H9 (cell line): ENCODE measurements around the gene TTC7B. TPM values are rescaled to one million over a fixed set of nuclear protein-coding genes. Genes with fewer than 3 reads are reported as not detected.

Experiments
- DNase-seq: peaks from one replicate; pipeline ENCODE4 v3.0.0-alpha.2; 2017
- H2AFZ ChIP-seq: one replicate; pipeline ENCODE4 v1.6.1; 2013; ENCODE audit warnings: mild to moderate bottlenecking, low read length, control low read depth, moderate library complexity
- H2AK5ac ChIP-seq: 2 replicates; pipeline ENCODE4 v1.6.1; 2013; ENCODE audit warnings: low read length, control low read depth, mixed read lengths; ENCODE audit not compliant: insufficient read length
- H2BK120ac ChIP-seq: one replicate; pipeline ENCODE4 v1.6.1; 2013; ENCODE audit warnings: low read depth, mild to moderate bottlenecking, low read length, control low read depth, inconsistent platforms; ENCODE audit not compliant: poor library complexity, severe bottlenecking
- H2BK12ac ChIP-seq: 2 replicates; pipeline ENCODE4 v1.6.1; 2013; ENCODE audit warnings: low read length, control low read depth, mixed read lengths, low read depth; ENCODE audit not compliant: insufficient read length
- H2BK15ac ChIP-seq: 2 replicates; pipeline ENCODE4 v1.6.1; 2013; ENCODE audit warnings: low read depth, low read length, control low read depth
- H2BK20ac ChIP-seq: one replicate; pipeline ENCODE4 v1.6.1; 2013; ENCODE audit warnings: low read depth, mild to moderate bottlenecking, low read length, control low read depth, inconsistent platforms; ENCODE audit not compliant: poor library complexity, severe bottlenecking
- H2BK5ac ChIP-seq: 2 replicates; pipeline ENCODE4 v1.6.1; 2013; ENCODE audit warnings: low read length, control low read depth, mixed read lengths; ENCODE audit not compliant: insufficient read length
- H3K14ac ChIP-seq: 2 replicates; pipeline ENCODE4 v1.6.1; 2013; ENCODE audit warnings: low read length, control low read depth; ENCODE audit not compliant: insufficient read depth
- H3K18ac ChIP-seq: 2 replicates; pipeline ENCODE4 v1.6.1; 2013; ENCODE audit warnings: low read depth, mild to moderate bottlenecking, mixed read lengths, low read length, control low read depth; ENCODE audit not compliant: insufficient read length
- H3K23ac ChIP-seq: 2 replicates; pipeline ENCODE4 v1.6.1; 2013; ENCODE audit warnings: low read length, control low read depth, mixed read lengths, low read depth; ENCODE audit not compliant: insufficient read length
- H3K23me2 ChIP-seq: 2 replicates; pipeline ENCODE4 v1.6.1; 2013; ENCODE audit warnings: low read depth, mild to moderate bottlenecking, mixed read lengths, low read length, control low read depth; ENCODE audit not compliant: insufficient read length, poor library complexity, severe bottlenecking
- H3K27ac ChIP-seq: 2 replicates; pipeline ENCODE4 v1.5.1; 2013; ENCODE audit warnings: low read length, control low read depth, mixed read lengths, low read depth; ENCODE audit not compliant: insufficient read length
- H3K27me3 ChIP-seq: 2 replicates; pipeline ENCODE4 v1.6.1; 2013; ENCODE audit warnings: low read length, control low read depth, inconsistent platforms; ENCODE audit not compliant: insufficient read depth
- H3K4ac ChIP-seq: 2 replicates; pipeline ENCODE4 v1.6.1; 2013; ENCODE audit warnings: low read depth, mild to moderate bottlenecking, control low read depth, inconsistent platforms, low read length, moderate library complexity
- H3K4me1 ChIP-seq: 2 replicates; pipeline ENCODE4 v1.6.1; 2013; ENCODE audit warnings: low read length, control low read depth, inconsistent platforms; ENCODE audit not compliant: insufficient read depth
- H3K4me2 ChIP-seq: 2 replicates; pipeline ENCODE4 v1.6.1; 2013; ENCODE audit warnings: low read length, control low read depth, mixed read lengths; ENCODE audit not compliant: insufficient read length, insufficient read depth
- H3K56ac ChIP-seq: 2 replicates; pipeline ENCODE4 v1.6.1; 2013; ENCODE audit warnings: low read depth, mild to moderate bottlenecking, mixed read lengths, low read length, control low read depth; ENCODE audit not compliant: insufficient read length
- H3K79me1 ChIP-seq: 2 replicates; pipeline ENCODE4 v1.6.1; 2013; ENCODE audit warnings: low read depth, mild to moderate bottlenecking, moderate library complexity, low read length, control low read depth, inconsistent platforms; ENCODE audit not compliant: insufficient read depth, poor library complexity, severe bottlenecking
- H3K79me2 ChIP-seq: 2 replicates; pipeline ENCODE4 v1.6.1; 2013; ENCODE audit warnings: low read length, control low read depth, inconsistent platforms; ENCODE audit not compliant: insufficient read depth
- H3K9ac ChIP-seq: 2 replicates; pipeline ENCODE4 v1.6.1; 2013; ENCODE audit warnings: low read length, control low read depth, mixed read lengths; ENCODE audit not compliant: insufficient read length; ENCODE audit errors: extremely low read depth
- H3K9me3 ChIP-seq: one replicate; pipeline ENCODE4 v1.6.1; 2013; ENCODE audit warnings: low read depth, low read length, inconsistent platforms; ENCODE audit not compliant: control insufficient read depth
- H3T11ph ChIP-seq: one replicate; pipeline ENCODE4 v1.6.1; 2013; ENCODE audit warnings: mild to moderate bottlenecking, low read length, control low read depth, inconsistent platforms
- H4K20me1 ChIP-seq: one replicate; pipeline ENCODE4 v1.6.1; 2013; ENCODE audit not compliant: control insufficient read depth, insufficient read length, insufficient read depth
- H4K5ac ChIP-seq: 2 replicates; pipeline ENCODE4 v1.6.1; 2013; ENCODE audit warnings: low read depth, mild to moderate bottlenecking, mixed read lengths, low read length, control low read depth; ENCODE audit not compliant: insufficient read length
- H4K8ac ChIP-seq: replicated peaks from 2 replicates; pipeline ENCODE4 v1.6.1; 2013; ENCODE audit warnings: low read length, control low read depth, mixed read lengths, low read depth; ENCODE audit not compliant: insufficient read length
- H4K91ac ChIP-seq: 2 replicates; pipeline ENCODE4 v1.6.1; 2013; ENCODE audit warnings: low read depth, mild to moderate bottlenecking, moderate library complexity, mixed read lengths, low read length, control low read depth; ENCODE audit not compliant: insufficient read length
- H3K27ac Mint-ChIP-seq, 3 experiments: 2 replicates in 2 of 3; 3 replicates in 1 of 3; pipeline ENCODE4 v1.8.0; 2020 to 2021; ENCODE audit warnings: mixed read lengths in 3 of 3, mild to moderate bottlenecking in 1 of 3, moderate library complexity in 1 of 3
- H3K27me3 Mint-ChIP-seq: 2 replicates; pipeline ENCODE4 v1.8.0; 2021; ENCODE audit warnings: low read depth, mild to moderate bottlenecking, moderate library complexity, mixed read lengths
- H3K36me3 Mint-ChIP-seq, 3 experiments: 2 replicates in 2 of 3; 3 replicates in 1 of 3; pipeline ENCODE4 v1.8.0; 2020 to 2021; ENCODE audit warnings: low read depth in 3 of 3, mixed read lengths in 3 of 3; ENCODE audit not compliant: insufficient read depth in 1 of 3
- H3K4me1 Mint-ChIP-seq, 2 experiments: 2 replicates each; pipeline ENCODE4 v1.8.0; 2020; ENCODE audit warnings: mixed read lengths in 2 of 2
- H3K4me3 Mint-ChIP-seq, 2 experiments: 2 replicates in 1 of 2; 3 replicates in 1 of 2; pipeline ENCODE4 v1.8.0; 2020 to 2021; ENCODE audit warnings: mild to moderate bottlenecking in 2 of 2, mixed read lengths in 2 of 2, moderate library complexity in 1 of 2
- H3K9me3 Mint-ChIP-seq, 2 experiments: 2 replicates in 1 of 2; 3 replicates in 1 of 2; pipeline ENCODE4 v1.8.0; 2020; ENCODE audit warnings: mild to moderate bottlenecking in 2 of 2, mixed read lengths in 2 of 2, moderate library complexity in 1 of 2
- WGBS: extraction: QIAGEN DNeasy Blood & Tissue Kit; methylation state at CpG from one replicate; pipeline ENCODE4 v1.1.7; 2013; ENCODE audit warnings: missing lambda C conversion rate, low lambda C conversion rate, mixed read lengths; ENCODE audit not compliant: insufficient read length; ENCODE audit errors: extremely low coverage; 5-methylcytosine and 5-hydroxymethylcytosine counted together
- total RNA-seq: library from RNA; stranded (reverse); gene quantifications from 2 replicates; pipeline ENCODE4 v1.2.1, GENCODE V29; 2021
- TF ChIP-seq, protein P1 (sequence below): fragments of 200-600 bp; sonication (generic); conservative IDR thresholded peaks from 3 replicates; pipeline ENCODE4 v1.8.0; 2021; ENCODE audit warnings: antibody characterized with exemption, mild to moderate bottlenecking

The TTC7B gene
- total RNA-seq, 1 experiment from 2014 or later = 33.7 TPM

DNA sequence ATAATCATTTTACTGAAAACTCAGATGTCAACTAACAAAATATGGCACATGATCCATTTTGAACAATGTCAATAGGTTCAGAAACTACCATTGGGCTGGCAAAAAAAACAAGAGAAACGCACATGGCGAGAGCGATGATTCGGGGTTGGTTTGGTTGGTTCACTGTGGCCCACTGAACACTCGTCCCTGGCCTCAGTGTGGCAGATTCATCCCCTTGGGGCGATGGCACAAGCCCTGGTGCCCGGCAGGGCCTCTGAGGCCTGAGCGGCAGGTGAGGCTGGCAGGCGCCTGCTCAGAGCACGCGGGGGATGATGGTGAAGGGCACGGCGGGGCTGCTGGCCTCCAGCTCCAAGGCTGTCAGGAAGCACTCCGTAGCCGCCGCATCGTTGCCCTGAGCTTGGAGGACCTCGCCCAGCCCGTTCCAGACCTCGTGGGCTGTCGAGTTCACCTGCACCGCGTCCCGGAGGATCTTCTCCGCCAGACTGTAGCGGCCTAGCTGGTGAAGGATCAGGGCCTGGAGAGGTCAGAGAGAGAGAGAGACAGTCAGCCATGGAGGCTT is 275.1 kb downstream of the TTC7B start:
- no peak overlapping the region for H3K23ac ChIP-seq
- no peak overlapping the region for H4K5ac ChIP-seq
- H2BK20ac ChIP-seq = no peak overlapping the region
- H2AFZ ChIP-seq = no peak overlapping the region
- H3K27me3 Mint-ChIP-seq = peaks cover 2% of the 10 kb centered on the region; the same call in 1 of the 2 replicates
- no peak overlapping the region for H3T11ph ChIP-seq
- no CpG with 5 or more reads among the region's 26 CpGs for WGBS
- no peak overlapping the region for H3K4me2 ChIP-seq
- no peaks in the 10 kb centered on the region for H3K23me2 ChIP-seq
- no peaks in the 10 kb centered on the region for H3K79me2 ChIP-seq
- H2BK5ac ChIP-seq = no peak overlapping the region
- H3K4me1 ChIP-seq = no peaks in the 10 kb centered on the region; the same call in 1 of the 2 replicates
- no peak overlapping the region for H3K9ac ChIP-seq
- H3K4ac ChIP-seq = no peak overlapping the region
- peaks cover 8 to 21% of the 10 kb centered on the region in 2 experiments for H3K4me1 Mint-ChIP-seq
- H2BK15ac ChIP-seq = no peak overlapping the region
- H3K27ac Mint-ChIP-seq = no peak overlapping the region; a peak in 1 of 7 replicates
- H3K79me1 ChIP-seq = no peaks in the 10 kb centered on the region
- no peak overlapping the region for H4K91ac ChIP-seq
- H3K9me3 Mint-ChIP-seq = no peaks in the 10 kb centered on the region
- H3K36me3 Mint-ChIP-seq = peaks cover 0 to 1% (median 0%) of the 10 kb centered on the region in 3 experiments; a peak in 1 of 7 replicates
- H2AK5ac ChIP-seq = no peak overlapping the region
- H4K20me1 ChIP-seq = no peaks in the 10 kb centered on the region
- no peak for DNase-seq
- H4K8ac ChIP-seq = no peak overlapping the region
- no peaks in the 10 kb centered on the region for H3K9me3 ChIP-seq
- TF ChIP-seq, protein P1, sequence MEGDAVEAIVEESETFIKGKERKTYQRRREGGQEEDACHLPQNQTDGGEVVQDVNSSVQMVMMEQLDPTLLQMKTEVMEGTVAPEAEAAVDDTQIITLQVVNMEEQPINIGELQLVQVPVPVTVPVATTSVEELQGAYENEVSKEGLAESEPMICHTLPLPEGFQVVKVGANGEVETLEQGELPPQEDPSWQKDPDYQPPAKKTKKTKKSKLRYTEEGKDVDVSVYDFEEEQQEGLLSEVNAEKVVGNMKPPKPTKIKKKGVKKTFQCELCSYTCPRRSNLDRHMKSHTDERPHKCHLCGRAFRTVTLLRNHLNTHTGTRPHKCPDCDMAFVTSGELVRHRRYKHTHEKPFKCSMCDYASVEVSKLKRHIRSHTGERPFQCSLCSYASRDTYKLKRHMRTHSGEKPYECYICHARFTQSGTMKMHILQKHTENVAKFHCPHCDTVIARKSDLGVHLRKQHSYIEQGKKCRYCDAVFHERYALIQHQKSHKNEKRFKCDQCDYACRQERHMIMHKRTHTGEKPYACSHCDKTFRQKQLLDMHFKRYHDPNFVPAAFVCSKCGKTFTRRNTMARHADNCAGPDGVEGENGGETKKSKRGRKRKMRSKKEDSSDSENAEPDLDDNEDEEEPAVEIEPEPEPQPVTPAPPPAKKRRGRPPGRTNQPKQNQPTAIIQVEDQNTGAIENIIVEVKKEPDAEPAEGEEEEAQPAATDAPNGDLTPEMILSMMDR = no peak
- H3K27ac ChIP-seq = no peak overlapping the region
- H3K14ac ChIP-seq = no peak overlapping the region; the same call in 1 of the 2 replicates
- H2BK120ac ChIP-seq = no peak overlapping the region
- H3K56ac ChIP-seq = no peak overlapping the region
- no peaks in the 10 kb centered on the region for H3K27me3 ChIP-seq
- no peak overlapping the region for H3K18ac ChIP-seq
- no peak overlapping the region for H3K4me3 Mint-ChIP-seq
- H2BK12ac ChIP-seq = no peak overlapping the region
